Peyer's patch (tissue), 4 donors: ENCODE data around the gene SOX6. TPM values are rescaled to one million over a fixed set of nuclear protein-coding genes. Genes with fewer than 3 reads are reported as not detected.
A peak's percentile ranks its signal among the peaks of the same experiment; 100 is the strongest.

ENCODE experiments used
- DNase-seq, 3 donors: peaks; one replicate each; pipeline ENCODE4 v3.0.0-alpha.2; 2017 to 2019
- H3K27ac ChIP-seq, 4 donors: fragments of 200-600 bp; sonication (generic); one replicate each; pipeline ENCODE4 v1.5.1; 2016 to 2019
- H3K27me3 ChIP-seq, 2 donors: fragments of 200-600 bp; sonication (generic); one replicate each; pipeline ENCODE4 v1.5.1; 2019
- H3K36me3 ChIP-seq, 3 donors: fragments of 200-600 bp; sonication (generic); one replicate each; pipeline ENCODE4 v1.5.1; 2016 to 2019
- H3K4me1 ChIP-seq, 4 donors: fragments of 200-600 bp; sonication (generic); one replicate each; pipeline ENCODE4 v1.5.1; 2016 to 2019
- H3K4me3 ChIP-seq, 4 donors: fragments of 200-600 bp; sonication (generic); 1 replicate in 3 of 4; 2 replicates in 1 of 4; pipeline ENCODE4 v1.5.1; 2016 to 2019; ENCODE audit warnings: mild to moderate bottlenecking in 1 of 4
- H3K9me3 ChIP-seq, 4 donors: fragments of 200-600 bp; sonication (generic); one replicate each; pipeline ENCODE4 v1.5.1; 2016 to 2019; ENCODE audit warnings: mild to moderate bottlenecking in 1 of 4
- POLR2A ChIP-seq, 2 donors: fragments of 450-650 bp; IDR thresholded peaks; one replicate each; pipeline ENCODE4 v1.5.1; 2017; ENCODE audit warnings: antibody characterized with exemption in 2 of 2, mild to moderate bottlenecking in 2 of 2, moderate library complexity in 2 of 2
- total RNA-seq, 4 donors: library from RNA; depleted of rRNA; stranded (reverse); fragments of >200 nt; gene quantifications; one replicate each; pipeline ENCODE4 v1.1.0, GENCODE V29; 2016
- TF ChIP-seq, protein P1 (sequence below), 6 experiments: fragments of 450-650 bp in 4 of 6; fragments of 200-600 bp in 2 of 6; sonication (generic) in 1 of 6; IDR thresholded peaks; one replicate each; pipeline ENCODE4 v1.5.1; 2017 to 2019; ENCODE audit warnings: antibody characterized with exemption in 6 of 6, mild to moderate bottlenecking in 3 of 6, moderate library complexity in 1 of 6

The SOX6 gene
- total RNA-seq, 4 donors from 2014 or later: 144 to 205 (median 161) TPM

GRCh38 chr11:16335236-16335962 is 20.9 kb downstream of the SOX6 start:
- Histone ChIP-seq H3K4me1 (peaks cover 0 to 9% (median 0%) of the 10 kb centered on the region in 4 donors), H3K27ac (peak overlapping the region in 1 of 4 donors; percentile 50), H3K9me3 (no peaks in the 10 kb centered on the region), H3K4me3 (no peak overlapping the region), H3K27me3 (no peaks in the 10 kb centered on the region), H3K36me3 (peaks cover 0 to 3% (median 0%) of the 10 kb centered on the region in 3 donors)
- TF ChIP-seq POLR2A (IDR thresholded peaks at IDR 0.05): no peak
- TF ChIP-seq, protein P1, sequence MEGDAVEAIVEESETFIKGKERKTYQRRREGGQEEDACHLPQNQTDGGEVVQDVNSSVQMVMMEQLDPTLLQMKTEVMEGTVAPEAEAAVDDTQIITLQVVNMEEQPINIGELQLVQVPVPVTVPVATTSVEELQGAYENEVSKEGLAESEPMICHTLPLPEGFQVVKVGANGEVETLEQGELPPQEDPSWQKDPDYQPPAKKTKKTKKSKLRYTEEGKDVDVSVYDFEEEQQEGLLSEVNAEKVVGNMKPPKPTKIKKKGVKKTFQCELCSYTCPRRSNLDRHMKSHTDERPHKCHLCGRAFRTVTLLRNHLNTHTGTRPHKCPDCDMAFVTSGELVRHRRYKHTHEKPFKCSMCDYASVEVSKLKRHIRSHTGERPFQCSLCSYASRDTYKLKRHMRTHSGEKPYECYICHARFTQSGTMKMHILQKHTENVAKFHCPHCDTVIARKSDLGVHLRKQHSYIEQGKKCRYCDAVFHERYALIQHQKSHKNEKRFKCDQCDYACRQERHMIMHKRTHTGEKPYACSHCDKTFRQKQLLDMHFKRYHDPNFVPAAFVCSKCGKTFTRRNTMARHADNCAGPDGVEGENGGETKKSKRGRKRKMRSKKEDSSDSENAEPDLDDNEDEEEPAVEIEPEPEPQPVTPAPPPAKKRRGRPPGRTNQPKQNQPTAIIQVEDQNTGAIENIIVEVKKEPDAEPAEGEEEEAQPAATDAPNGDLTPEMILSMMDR (IDR thresholded peaks at IDR 0.05): no peak
- DNase-seq: no peak

GRCh38 chr11:16326679-16327297 is 29.6 kb downstream of the SOX6 start:
- Histone ChIP-seq H3K4me3 (no peak overlapping the region), H3K27me3 (no peaks in the 10 kb centered on the region), H3K4me1 (no peaks in the 10 kb centered on the region), H3K27ac (no peak overlapping the region), H3K36me3 (no peaks in the 10 kb centered on the region), H3K9me3 (no peaks in the 10 kb centered on the region)
- no peak for TF ChIP-seq POLR2A (IDR thresholded peaks at IDR 0.05)
- TF ChIP-seq, protein P1 (IDR thresholded peaks at IDR 0.05): no peak
- no peak for DNase-seq

GRCh38 chr11:16322190-16322589 is 34.2 kb downstream of the SOX6 start:
- TF ChIP-seq POLR2A (IDR thresholded peaks at IDR 0.05): no peak
- TF ChIP-seq, protein P1 (IDR thresholded peaks at IDR 0.05): no peak
- DNase-seq: no peak

GRCh38 chr11:16321148-16321547 is 35.2 kb downstream of the SOX6 start:
- no peak for DNase-seq
- H3K27ac ChIP-seq: no peak overlapping the region
- H3K4me3 ChIP-seq: no peak overlapping the region
- no peak for TF ChIP-seq POLR2A (IDR thresholded peaks at IDR 0.05)
- TF ChIP-seq, protein P1 (IDR thresholded peaks at IDR 0.05): no peak
- H3K9me3 ChIP-seq: no peaks in the 10 kb centered on the region
- no peaks in the 10 kb centered on the region for H3K27me3 ChIP-seq
- H3K36me3 ChIP-seq: no peaks in the 10 kb centered on the region
- no peaks in the 10 kb centered on the region for H3K4me1 ChIP-seq

More at GRCh38 chr11:16322190-16322589, 34.2 kb downstream of the SOX6 start:
- Histone ChIP-seq H3K27ac (no peak overlapping the region), H3K4me3 (no peak overlapping the region), H3K36me3 (no peaks in the 10 kb centered on the region), H3K27me3 (no peaks in the 10 kb centered on the region), H3K9me3 (no peaks in the 10 kb centered on the region), H3K4me1 (no peaks in the 10 kb centered on the region)

DNA sequence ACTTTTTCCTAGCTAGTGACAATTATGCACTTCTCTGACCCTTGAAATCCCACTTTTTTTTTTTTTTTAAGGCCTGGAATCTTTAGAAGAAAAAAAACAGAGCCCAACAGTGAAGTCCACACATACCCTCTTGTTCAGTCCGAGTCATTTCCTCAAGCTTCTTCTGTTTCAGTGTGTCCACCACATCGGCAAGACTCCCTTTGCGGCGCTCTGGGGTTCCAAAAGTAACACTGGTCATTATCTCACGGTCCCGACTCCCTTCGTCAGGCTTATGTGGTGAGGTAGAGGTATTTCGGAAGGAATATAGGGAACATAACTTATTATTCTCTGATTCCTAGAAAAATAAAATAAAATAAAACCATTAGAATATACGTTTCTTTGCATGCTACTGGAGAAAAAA is 38.0 kb downstream of the SOX6 start:
- TF ChIP-seq POLR2A (IDR thresholded peaks at IDR 0.05): no peak
- TF ChIP-seq, protein P1 (IDR thresholded peaks at IDR 0.05): no peak
- Histone ChIP-seq H3K27me3 (no peaks in the 10 kb centered on the region), H3K27ac (no peak overlapping the region), H3K4me3 (no peak overlapping the region), H3K36me3 (no peaks in the 10 kb centered on the region), H3K9me3 (no peaks in the 10 kb centered on the region), H3K4me1 (no peaks in the 10 kb centered on the region)
- no peak for DNase-seq
